ENCODE results near the gene PTPN3. TPM values are rescaled to one million over a fixed set of nuclear protein-coding genes. Genes with fewer than 3 reads are reported as not detected.
"Not testable (repeated sequence)": the region's sequence is repeated elsewhere in the genome, so short reads cannot be mapped to it uniquely, and the experiment has no call there.

The PTPN3 gene
- total RNA-seq, 1 experiment from 2014 or later = 0.29 TPM

- no peak for DNase-seq (ENCODE audit: low read depth)
Observed at GRCh38 chr9:109399258-109399767, 98.8 kb downstream of the PTPN3 start.

GRCh38 chr9:109391176-109391575, 106.9 kb downstream of the PTPN3 start:
- no peak for DNase-seq (ENCODE audit: low read depth)

- no peak for DNase-seq (ENCODE audit: low read depth)
Observed at GRCh38 chr9:109387856-109388255, 110.3 kb downstream of the PTPN3 start.

- DNase-seq (ENCODE audit: low read depth) = no peak
Observed at GRCh38 chr9:109387206-109387605, 110.9 kb downstream of the PTPN3 start.

GRCh38 chr9:109385499-109385898, 112.6 kb downstream of the PTPN3 start:
- DNase-seq (ENCODE audit: low read depth) = no peak

GRCh38 chr9:109383947-109384346, 114.2 kb downstream of the PTPN3 start:
- DNase-seq (ENCODE audit: low read depth) = no peak

- DNase-seq (ENCODE audit: low read depth) = no peak
Observed at GRCh38 chr9:109383356-109383755, 114.8 kb downstream of the PTPN3 start.

GRCh38 chr9:109382585-109382984, 115.5 kb downstream of the PTPN3 start:
- DNase-seq (ENCODE audit: low read depth) = no peak

- DNase-seq (ENCODE audit: low read depth) = no peak
Observed at GRCh38 chr9:109382182-109382581, 115.9 kb downstream of the PTPN3 start.

GRCh38 chr9:109381011-109381729, 116.9 kb downstream of the PTPN3 start:
- DNase-seq (ENCODE audit: low read depth) = peak; percentile 1

GRCh38 chr9:109379513-109379912, 118.6 kb downstream of the PTPN3 start:
- DNase-seq (ENCODE audit: low read depth) = no peak

- no peak for DNase-seq (ENCODE audit: low read depth)
Observed at GRCh38 chr9:109378316-109378715, 119.8 kb downstream of the PTPN3 start.

- DNase-seq (ENCODE audit: low read depth) = no peak
Observed at GRCh38 chr9:109372246-109372645, 125.9 kb downstream of the PTPN3 start.

GRCh38 chr9:109371374-109371773, 126.7 kb downstream of the PTPN3 start:
- no peak for DNase-seq (ENCODE audit: low read depth)

GRCh38 chr9:109369285-109369684, 128.8 kb downstream of the PTPN3 start:
- DNase-seq (ENCODE audit: low read depth) = no peak

GRCh38 chr9:109360771-109361170, 137.3 kb downstream of the PTPN3 start:
- no peak for DNase-seq (ENCODE audit: low read depth)

GRCh38 chr9:109358968-109359603, 139.0 kb downstream of the PTPN3 start:
- DNase-seq (ENCODE audit: low read depth) = not testable (repeated sequence)

GRCh38 chr9:109355564-109356297, 142.4 kb downstream of the PTPN3 start:
- DNase-seq (ENCODE audit: low read depth) = no peak

GRCh38 chr9:109354190-109354589, 143.9 kb downstream of the PTPN3 start:
- DNase-seq (ENCODE audit: low read depth) = no peak

- no peak for DNase-seq (ENCODE audit: low read depth)
Observed at GRCh38 chr9:109351032-109351431, 147.1 kb downstream of the PTPN3 start.

GRCh38 chr9:109349421-109349846, 148.7 kb downstream of the PTPN3 start:
- peak; percentile 69 for DNase-seq (ENCODE audit: low read depth)

GRCh38 chr9:109346904-109347303, 151.2 kb downstream of the PTPN3 start:
- DNase-seq (ENCODE audit: low read depth) = no peak

All from LHCN-M2 (cell line).